Stomach (tissue), 9 donors: ENCODE data around the gene SHISAL1. TPM values are rescaled to one million over a fixed set of nuclear protein-coding genes. Genes with fewer than 3 reads are reported as not detected.
A peak's percentile ranks its signal among the peaks of the same experiment; 100 is the strongest.

Source experiments
- DNase-seq, 2 donors: peaks; one replicate each; pipeline versions ENCODE4 v3.0.0 to v3.0.0-alpha.2; 2013 to 2019
- H3K27ac ChIP-seq, 5 donors: fragments of 200-600 bp in 4 of 5; sonication (generic) in 4 of 5; one replicate each; pipeline ENCODE4 v1.5.1; 2013 to 2019; ENCODE audit warnings: mild to moderate bottlenecking in 1 of 5, moderate library complexity in 1 of 5
- H3K27me3 ChIP-seq, 3 donors: fragments of 200-600 bp; sonication (generic); one replicate each; pipeline ENCODE4 v1.5.1; 2017 to 2019; ENCODE audit warnings: mixed run types in 1 of 3
- H3K36me3 ChIP-seq, 4 donors: fragments of 200-600 bp; sonication (generic); 1 replicate in 3 of 4; 2 replicates in 1 of 4; pipeline ENCODE4 v1.5.1; 2016 to 2019
- H3K4me1 ChIP-seq, 4 donors: fragments of 200-600 bp; sonication (generic); one replicate each; pipeline ENCODE4 v1.5.1; 2016 to 2019
- H3K4me3 ChIP-seq, 4 donors: fragments of 200-600 bp; sonication (generic) in 3 of 4; one replicate each; pipeline ENCODE4 v1.5.1; 2016 to 2019; ENCODE audit warnings: mild to moderate bottlenecking in 1 of 4
- H3K9me3 ChIP-seq, 4 donors: fragments of 200-600 bp; sonication (generic); one replicate each; pipeline ENCODE4 v1.5.1; 2016 to 2019
- CTCF ChIP-seq, 7 experiments: fragments of 450-650 bp in 4 of 7; fragments of 200-600 bp in 3 of 7; sonication (generic) in 3 of 7; IDR thresholded peaks; one replicate each; pipeline ENCODE4 v1.5.1; 2016 to 2019; ENCODE audit warnings: antibody characterized with exemption in 7 of 7, control low read depth in 2 of 7, mild to moderate bottlenecking in 1 of 7
- EP300 ChIP-seq: sonication (generic); formaldehyde crosslinking; IDR thresholded peaks from one replicate; pipeline ENCODE4 v1.6.1; 2017; ENCODE audit warnings: antibody characterized with exemption
- POLR2A ChIP-seq, 4 donors: fragments of 450-650 bp; IDR thresholded peaks; one replicate each; pipeline ENCODE4 v1.6.1; 2016; ENCODE audit warnings: antibody characterized with exemption in 4 of 4, control low read depth in 2 of 4, mild to moderate bottlenecking in 1 of 4, moderate library complexity in 1 of 4
- POLR2AphosphoS5 ChIP-seq, 3 donors: sonication (generic); formaldehyde crosslinking; IDR thresholded peaks; one replicate each; pipeline ENCODE4 v1.6.1; 2016; ENCODE audit warnings: antibody characterized with exemption in 3 of 3
- WGBS, 5 donors: extraction: QIAGEN DNeasy Blood & Tissue Kit in 3 of 5; methylation state at CpG; one replicate each; pipeline versions ENCODE4 v1.1.5 to v1.1.7; 2013 to 2018; 5-methylcytosine and 5-hydroxymethylcytosine counted together
- intact Hi-C: fragments of 100-400 bp; cut with DNase I; formaldehyde crosslinking; loops from one replicate; pipeline ENCODE4 v1.15.1; 2023; ENCODE audit warnings: low total_unique reads
- polyA plus RNA-seq, 3 donors: library from polyadenylated mRNA; stranded (reverse); fragments of 200-250 nt; gene quantifications; one replicate each; pipeline ENCODE4 v1.2.3, GENCODE V29; 2013
- total RNA-seq, 5 donors: library from RNA; depleted of rRNA; stranded (reverse); fragments of >200 nt; gene quantifications; one replicate each; pipeline versions ENCODE4 v1.1.0 to v1.2.3, GENCODE V29; 2014 to 2016
- donor health status: healthy with polysubstance abuse.
- donor health status: Bipolar disorder and iron deficiency.
- donor health status: healthy.

Gene SHISAL1
- total and polyA plus RNA-seq, 8 donors: 0.43 to 19.3 (median 1.2) TPM

GRCh38 chr22:44266796-44267760, 45.7 kb downstream of the SHISAL1 start:
- H3K9me3 ChIP-seq: no peaks in the 10 kb centered on the region
- DNase-seq: no peak
- no peak overlapping the region for H3K27ac ChIP-seq
- H3K36me3 ChIP-seq: no peaks in the 10 kb centered on the region
- H3K4me3 ChIP-seq: no peak overlapping the region
- intact Hi-C loops: no loop called here
- WGBS, 5 donors: 68 to 80% (median 78%) methylated on average over 24 to 26 of the region's 26 CpGs
- H3K27me3 ChIP-seq: peaks cover 0 to 8% (median 0%) of the 10 kb centered on the region in 3 donors
- TF ChIP-seq CTCF (IDR thresholded peaks at IDR 0.05) (no peak), POLR2A (IDR thresholded peaks at IDR 0.05) (no peak), EP300 (no peak), POLR2AphosphoS5 (IDR thresholded peaks at IDR 0.05) (no peak)
- no peaks in the 10 kb centered on the region for H3K4me1 ChIP-seq

DNA sequence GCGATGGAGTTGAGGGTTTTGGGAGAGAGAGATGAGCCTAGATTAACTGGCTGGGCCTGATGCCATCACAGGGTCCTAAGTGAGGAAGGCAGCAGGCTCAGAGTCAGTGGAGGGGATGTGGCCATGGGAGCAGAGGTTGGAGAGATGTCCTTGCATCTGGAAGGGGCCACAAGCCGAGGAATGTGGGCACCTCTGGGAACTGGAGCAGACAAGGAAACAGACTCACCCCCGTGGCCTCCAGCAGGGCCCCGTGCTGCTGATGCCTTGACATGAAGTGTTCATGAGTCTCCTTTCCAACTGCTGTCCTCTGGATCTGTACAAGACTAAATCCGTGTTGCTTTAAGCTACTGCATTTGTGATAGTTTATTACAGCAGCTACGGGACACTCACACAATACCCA, 49.2 kb downstream of the SHISAL1 start:
- no peak for DNase-seq
- 83 to 94% (median 92%) methylated on average over 6 of the region's 6 CpGs for WGBS, 5 donors
- TF ChIP-seq EP300: no peak
- no peak for TF ChIP-seq POLR2AphosphoS5 (IDR thresholded peaks at IDR 0.05)
- TF ChIP-seq CTCF (IDR thresholded peaks at IDR 0.05): no peak
- TF ChIP-seq POLR2A (IDR thresholded peaks at IDR 0.05): no peak
- Histone ChIP-seq H3K4me3 (no peak overlapping the region), H3K27ac (no peak overlapping the region), H3K36me3 (no peaks in the 10 kb centered on the region), H3K4me1 (no peaks in the 10 kb centered on the region), H3K27me3 (peaks cover 0 to 8% (median 0%) of the 10 kb centered on the region in 3 donors), H3K9me3 (no peaks in the 10 kb centered on the region)
- intact Hi-C loops: no loop called here

GRCh38 chr22:44261861-44262595, 50.7 kb downstream of the SHISAL1 start:
- Histone ChIP-seq H3K4me1 (no peaks in the 10 kb centered on the region), H3K27ac (no peak overlapping the region), H3K9me3 (no peaks in the 10 kb centered on the region), H3K27me3 (peaks cover 0 to 12% (median 0%) of the 10 kb centered on the region in 3 donors), H3K36me3 (no peaks in the 10 kb centered on the region), H3K4me3 (no peak overlapping the region)
- WGBS, 5 donors: 64 to 73% (median 69%) methylated on average over 10 to 12 of the region's 12 CpGs
- DNase-seq: peak in 1 of 2 donors; percentile 49
- intact Hi-C loops: no loop called here
- TF ChIP-seq CTCF (IDR thresholded peaks at IDR 0.05) (no peak), POLR2A (IDR thresholded peaks at IDR 0.05) (no peak), EP300 (no peak), POLR2AphosphoS5 (IDR thresholded peaks at IDR 0.05) (no peak)

GRCh38 chr22:44261164-44261860, 51.4 kb downstream of the SHISAL1 start:
- peaks cover 0 to 16% (median 0%) of the 10 kb centered on the region in 3 donors for H3K27me3 ChIP-seq
- 69 to 81% (median 77%) methylated on average over 11 to 14 of the region's 14 CpGs for WGBS, 5 donors
- no peak for DNase-seq
- H3K4me3 ChIP-seq: no peak overlapping the region
- H3K36me3 ChIP-seq: no peaks in the 10 kb centered on the region
- H3K4me1 ChIP-seq: no peaks in the 10 kb centered on the region
- H3K27ac ChIP-seq: no peak overlapping the region
- no peak for TF ChIP-seq CTCF (IDR thresholded peaks at IDR 0.05)
- no peak for TF ChIP-seq POLR2A (IDR thresholded peaks at IDR 0.05)
- no peak for TF ChIP-seq EP300
- TF ChIP-seq POLR2AphosphoS5 (IDR thresholded peaks at IDR 0.05): no peak
- H3K9me3 ChIP-seq: no peaks in the 10 kb centered on the region
- intact Hi-C loops: no loop called here
